Left lobe of liver (tissue), 2 donors: ENCODE measurements around the gene EHD3. TPM values are rescaled to one million over a fixed set of nuclear protein-coding genes. Genes with fewer than 3 reads are reported as not detected.
A peak's percentile ranks its signal among the peaks of the same experiment; 100 is the strongest.
"Not testable (repeated sequence)": the region's sequence is repeated elsewhere in the genome, so short reads cannot be mapped to it uniquely, and the experiment has no call there.

ENCODE experiments used
- ATAC-seq: fragments of 200-7000 bp; cut with Tn5 transposase; one replicate; pipeline ENCODE4 v1.9.1; 2020; ENCODE audit warnings: mild to moderate bottlenecking, moderate library complexity
- DNase-seq: peaks from one replicate; pipeline ENCODE4 v3.0.0-alpha.2; 2020; ENCODE audit warnings: low spot score
- total RNA-seq: library from RNA; stranded (reverse); gene quantifications from one replicate; pipeline ENCODE4 v1.2.1, GENCODE V29; 2021
- donor health status: DM: no; HTN: no; CAD: no; lungs with moderate emphysema.
- donor health status: DM: no; HTN: yes; CAD: no.

Gene EHD3
- total RNA-seq, 1 donor from 2014 or later: 10.6 TPM

DNA sequence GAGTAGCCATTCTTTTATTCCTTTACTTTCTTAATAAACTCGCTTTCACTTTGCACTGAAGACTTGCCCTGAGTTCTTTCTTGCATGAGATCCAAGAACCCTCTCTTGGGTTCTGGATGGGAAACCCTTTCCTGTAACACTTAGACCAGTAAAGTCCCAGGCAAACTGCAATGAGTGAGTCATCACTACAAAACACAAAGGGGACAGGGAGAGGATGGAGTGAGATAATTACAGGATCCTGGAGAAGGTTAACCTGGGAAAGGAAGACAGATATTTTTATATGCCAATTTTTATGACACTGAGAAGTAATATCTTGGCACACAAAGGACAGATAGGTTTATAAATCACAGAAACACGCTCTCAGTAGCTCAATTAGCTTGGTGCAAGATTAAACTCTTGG lies 48.7 kb downstream of the EHD3 start:
- DNase-seq (no peak), ATAC-seq (no peak)

DNA sequence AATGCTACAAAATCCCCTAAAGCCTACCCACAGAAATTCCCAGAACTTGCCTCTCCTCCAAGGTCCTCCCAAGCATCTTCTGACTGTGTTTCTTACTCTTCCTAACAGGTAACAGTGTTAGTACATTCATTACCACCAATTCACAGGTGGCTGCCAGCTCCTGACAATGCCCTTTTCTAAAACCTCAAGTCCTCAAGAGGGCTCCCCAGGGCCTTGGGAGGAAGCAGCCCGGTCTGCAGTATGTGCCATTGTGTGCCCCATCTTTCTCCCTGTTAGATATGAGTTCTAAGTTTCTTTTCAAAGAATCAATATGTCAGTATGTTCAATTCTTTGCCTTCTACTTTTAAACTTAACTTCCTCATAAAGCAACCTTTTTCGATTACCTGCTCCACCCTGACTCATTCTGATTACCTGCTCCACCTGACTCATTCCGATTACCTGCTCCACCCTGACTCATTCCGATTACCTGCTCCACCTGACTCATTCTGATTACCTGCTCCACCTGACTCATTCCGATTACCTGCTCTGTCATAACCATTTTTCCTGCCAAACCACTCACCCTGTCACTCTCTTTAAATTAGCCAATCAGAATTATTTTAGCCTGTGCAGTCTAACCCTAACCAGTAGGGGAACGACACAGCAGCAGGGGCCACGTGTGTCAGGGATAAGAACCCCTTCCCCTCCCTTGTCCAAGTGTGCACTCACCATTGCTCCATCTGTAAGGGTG lies 49.4 kb downstream of the EHD3 start:
- not testable (repeated sequence) for ATAC-seq, DNase-seq

DNA sequence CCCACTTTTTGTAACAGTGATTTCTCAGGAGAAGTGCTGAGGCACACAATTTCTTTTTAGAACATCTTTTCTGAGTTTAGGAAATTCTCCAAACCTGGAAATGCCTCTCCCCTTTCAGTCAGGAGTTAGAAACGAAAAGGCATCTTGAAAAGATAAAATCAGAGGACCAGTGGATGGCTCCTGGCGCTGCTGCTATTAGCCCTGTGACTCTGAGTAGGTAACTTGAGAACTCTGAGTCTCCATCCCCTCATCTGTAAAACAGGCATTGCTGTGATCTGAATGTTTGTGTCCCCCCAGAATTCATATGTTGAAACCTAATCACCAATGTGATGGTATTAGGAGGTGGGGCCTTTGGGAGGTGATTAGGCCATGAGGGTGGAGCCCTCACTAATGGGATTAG lies 50.2 kb downstream of the EHD3 start:
- ATAC-seq: no peak
- DNase-seq: no peak

DNA sequence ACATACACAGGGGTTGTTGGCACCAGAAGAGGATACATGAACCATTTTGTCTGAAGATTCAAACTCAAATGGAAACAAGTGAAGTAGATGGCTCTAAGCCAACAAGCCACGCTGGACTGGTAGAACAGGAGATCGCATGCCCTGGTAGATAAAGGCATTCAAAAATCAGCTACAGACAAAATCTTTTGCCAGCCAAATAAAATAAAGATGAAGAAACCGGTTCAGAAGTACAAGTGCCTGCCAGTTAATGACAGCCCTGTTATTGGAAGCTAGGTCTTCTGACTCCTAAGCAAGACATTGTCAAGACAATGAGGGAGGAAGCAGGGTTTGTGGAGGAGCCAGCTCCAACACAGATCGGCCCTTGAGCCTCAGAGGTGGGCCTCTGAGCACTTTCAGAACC lies 52.3 kb downstream of the EHD3 start:
- DNase-seq: no peak
- ATAC-seq: peak; percentile 49

DNA sequence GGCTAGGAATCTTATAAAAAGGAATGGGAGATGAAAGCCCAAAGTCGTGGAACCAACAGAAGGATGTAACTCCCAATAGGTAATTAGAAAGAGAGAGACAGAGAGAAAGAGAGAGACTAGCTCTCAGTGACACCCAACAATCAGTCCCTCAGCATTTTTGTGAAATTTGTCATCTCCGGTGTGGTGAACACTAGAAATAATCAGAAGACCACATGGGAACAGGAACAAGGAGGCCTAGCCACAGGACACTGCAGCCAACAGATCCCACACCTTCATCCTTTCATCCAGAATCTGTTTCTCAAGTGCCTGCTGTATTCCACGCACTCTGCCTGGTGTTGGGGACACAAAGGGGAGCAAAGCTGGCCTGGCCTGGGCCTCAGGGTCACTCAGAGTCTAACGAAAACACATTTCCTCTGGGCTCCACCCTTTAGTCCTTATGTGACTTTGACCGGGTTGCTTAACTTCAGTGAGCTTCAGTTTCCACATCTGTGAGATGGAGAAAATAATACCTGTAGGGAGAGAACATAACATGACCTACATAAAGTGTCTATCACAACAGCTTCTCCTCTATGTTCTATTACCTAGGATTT lies 53.1 kb downstream of the EHD3 start:
- DNase-seq (no peak), ATAC-seq (peak; percentile 48)

DNA sequence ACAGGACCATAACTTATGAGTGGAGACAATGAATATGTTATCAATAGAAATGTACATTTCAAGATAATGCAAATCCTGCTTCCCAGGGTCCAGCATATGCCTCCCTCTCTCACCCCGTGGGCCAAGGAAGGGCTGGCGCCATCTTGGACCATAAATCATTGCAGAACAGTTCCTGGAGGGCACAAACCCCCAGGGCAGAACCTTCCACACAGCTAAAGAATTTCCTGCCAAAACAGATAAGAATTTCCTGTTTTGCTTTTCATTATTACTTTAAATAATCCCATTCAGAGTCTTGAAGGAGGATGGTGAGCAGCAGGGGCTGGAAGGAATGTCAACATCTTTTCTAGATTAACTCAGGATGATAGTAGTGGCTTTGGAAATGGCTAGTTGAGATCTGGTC lies 53.7 kb downstream of the EHD3 start:
- no peak for DNase-seq
- no peak for ATAC-seq

DNA sequence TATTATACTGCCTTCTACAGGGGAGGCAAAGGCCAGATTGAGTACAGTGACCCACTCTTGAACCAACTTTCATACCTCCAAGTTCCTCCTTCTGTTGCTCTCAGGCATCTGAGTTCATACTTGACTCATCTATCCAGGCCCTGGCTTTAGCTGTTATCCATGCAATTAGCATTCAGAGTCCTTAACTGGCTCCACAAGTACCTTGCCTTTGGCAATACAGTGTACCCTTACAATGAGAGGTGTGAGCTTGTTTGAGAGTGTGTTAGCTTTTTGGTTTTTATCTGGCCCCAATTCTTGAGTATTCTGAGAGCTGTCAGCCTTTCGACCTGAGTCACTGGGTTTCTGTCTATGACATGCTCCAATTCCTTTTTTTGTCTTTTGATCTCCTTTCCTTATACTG lies 60.2 kb downstream of the EHD3 start:
- ATAC-seq (no peak), DNase-seq (no peak)

DNA sequence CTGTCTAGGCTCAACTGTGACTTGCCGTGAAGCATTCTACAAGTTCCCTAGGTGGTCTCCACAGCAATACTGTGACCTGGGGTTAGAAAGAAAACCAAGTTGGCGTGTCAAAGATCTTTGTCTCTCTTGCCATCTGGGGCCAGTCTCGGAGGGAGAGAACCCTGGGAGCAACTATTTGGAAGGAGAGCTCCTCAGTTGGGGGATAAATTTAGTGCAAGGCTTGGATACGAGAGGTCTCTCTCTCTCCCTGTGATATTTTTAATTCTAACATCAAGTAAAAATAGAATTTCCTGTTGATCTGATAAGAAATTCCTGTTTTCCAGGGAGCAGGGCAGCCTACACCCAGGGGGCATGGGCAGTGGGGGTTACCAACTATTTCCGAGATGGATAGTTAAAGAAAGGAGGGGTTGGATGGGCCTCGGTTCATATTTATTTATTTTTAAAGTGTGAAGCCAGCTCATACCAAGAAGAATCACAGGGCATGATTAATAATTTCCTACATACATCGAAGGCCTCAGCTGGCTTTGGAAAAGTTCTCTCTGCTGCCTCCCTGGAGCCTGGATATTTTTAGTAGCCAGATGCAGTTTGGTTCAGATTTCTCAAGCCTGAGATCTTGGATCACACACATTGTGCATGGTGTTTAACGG lies 62.8 kb downstream of the EHD3 start:
- DNase-seq (no peak), ATAC-seq (no peak)

DNA sequence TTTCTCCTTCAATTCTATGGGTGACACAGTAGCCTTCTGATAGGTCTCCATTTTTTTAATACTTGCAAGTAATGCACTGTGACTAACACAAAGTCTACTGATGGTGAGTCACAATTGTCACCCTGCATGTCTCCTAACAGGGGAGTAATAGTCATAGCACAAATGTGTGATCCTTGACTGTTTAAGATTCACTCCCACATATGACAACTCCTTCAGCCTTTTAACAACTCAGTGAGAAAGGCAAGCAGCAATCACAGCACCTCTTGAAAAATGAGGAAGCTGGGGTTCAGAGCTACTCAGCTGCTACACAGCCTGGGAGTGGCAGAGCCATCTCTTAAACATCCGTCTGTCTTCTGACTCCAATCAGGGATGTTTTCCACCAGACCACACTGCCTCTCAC lies 63.8 kb downstream of the EHD3 start:
- ATAC-seq: peak; percentile 17
- DNase-seq: no peak

DNA sequence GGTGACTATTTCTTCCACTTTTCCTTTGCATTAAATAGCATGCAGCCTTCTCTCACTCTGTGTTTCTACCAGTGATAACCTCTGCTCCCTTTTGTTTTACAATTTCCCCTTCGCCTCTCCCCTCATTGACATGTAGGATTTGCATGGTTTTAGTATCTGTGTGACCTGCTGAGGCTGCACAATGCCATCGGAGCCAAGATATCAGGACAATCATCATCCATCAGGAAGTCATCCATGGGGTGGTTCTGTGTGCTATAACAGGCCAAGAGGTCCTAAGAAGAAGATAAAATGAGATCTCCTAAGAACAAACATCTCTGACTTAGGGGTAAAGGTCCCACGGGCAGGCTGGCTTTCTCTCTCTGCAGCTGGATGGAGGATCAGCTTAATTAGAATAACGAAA lies 65.6 kb downstream of the EHD3 start:
- peak; percentile 26 for ATAC-seq
- no peak for DNase-seq

DNA sequence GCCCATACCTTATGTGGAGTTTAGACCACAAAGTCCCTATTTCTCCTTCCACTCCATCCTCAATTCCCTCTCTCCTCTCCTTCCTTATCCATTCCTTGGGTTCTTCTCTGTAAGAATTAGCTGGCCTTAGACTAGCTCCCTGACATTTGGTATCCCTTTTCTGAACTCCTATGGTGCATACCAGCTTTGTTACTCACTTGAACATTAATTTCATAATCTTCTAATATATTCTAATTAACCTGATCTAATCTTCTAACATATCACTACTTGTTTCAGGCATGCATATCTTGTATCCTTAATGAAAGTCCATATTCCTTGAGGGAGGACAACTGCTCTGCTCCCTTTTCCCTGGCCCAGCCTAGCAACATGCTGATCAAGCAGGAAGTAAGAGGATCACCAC lies 66.4 kb downstream of the EHD3 start:
- no peak for ATAC-seq

DNA sequence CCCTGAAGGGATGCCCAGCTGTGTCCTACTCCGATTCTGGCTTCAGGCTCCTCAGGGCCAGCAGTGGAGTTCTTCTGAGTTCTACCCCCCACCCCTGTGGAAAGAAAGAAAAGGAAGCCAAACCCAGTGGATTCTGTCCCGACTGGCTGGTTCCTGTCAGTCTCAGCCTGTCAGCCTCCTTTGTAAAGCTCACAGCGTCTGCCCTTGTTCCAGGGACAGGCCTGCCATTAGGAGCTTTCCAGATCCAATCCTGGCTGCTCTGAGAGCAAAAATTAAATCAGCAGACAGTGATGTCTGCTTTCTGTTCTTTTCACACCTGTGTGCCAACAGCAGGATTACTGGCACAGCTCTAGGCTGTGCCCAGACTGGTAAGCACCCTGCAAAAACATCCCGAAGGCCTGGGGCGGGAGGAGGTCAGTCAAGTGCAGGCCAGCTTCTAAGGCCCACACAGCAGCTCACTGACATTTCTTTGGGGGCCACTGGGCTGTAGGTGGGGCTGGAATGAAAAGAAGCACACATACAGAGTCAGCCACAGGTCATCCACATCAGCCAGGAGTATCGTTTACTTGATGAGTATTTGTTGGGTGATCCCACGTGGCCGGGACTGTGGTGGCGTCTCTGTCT lies 69.1 kb downstream of the EHD3 start:
- DNase-seq (no peak), ATAC-seq (no peak)

More for the DNA sequence above, 66.4 kb downstream of the EHD3 start:
- no peak for DNase-seq

DNA sequence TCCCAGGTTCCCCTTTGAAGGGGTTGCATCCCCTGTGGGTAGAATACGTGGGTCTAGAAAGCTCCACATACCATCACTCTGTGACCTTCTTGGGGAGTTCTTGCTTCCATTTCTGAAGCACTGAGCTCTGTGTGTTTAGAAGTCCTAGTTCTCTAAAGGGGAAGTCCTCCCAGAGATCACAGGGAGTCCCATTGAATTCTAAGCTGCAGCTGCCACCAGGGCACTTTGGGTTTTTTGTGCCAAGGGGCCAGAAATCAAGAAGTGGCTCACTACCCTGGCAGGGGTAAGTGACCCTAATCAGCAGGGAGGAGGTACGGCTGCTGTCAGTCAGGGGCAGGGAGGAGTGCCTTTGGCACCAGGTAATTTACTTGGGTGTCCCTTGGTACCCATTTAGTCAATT lies 70.9 kb downstream of the EHD3 start:
- ATAC-seq (no peak), DNase-seq (no peak)

DNA sequence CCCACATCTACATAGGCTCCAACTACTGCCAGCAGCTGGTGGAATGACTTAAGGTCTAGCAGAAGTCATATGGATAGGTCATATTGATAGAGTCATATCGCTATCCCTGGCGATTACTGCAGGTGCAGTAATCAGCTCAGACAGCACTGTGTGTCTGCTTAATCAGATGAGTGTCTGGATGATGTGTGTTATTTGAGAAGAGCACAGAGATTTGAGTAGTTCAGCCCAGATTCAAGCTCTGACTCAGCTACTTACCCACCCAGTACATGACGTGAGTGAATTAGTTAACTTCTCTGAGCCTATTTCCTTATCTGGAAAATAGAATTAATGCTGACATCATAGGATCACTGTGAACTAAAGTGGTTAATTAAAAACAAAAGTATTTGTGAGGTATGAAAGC lies 78.9 kb downstream of the EHD3 start:
- DNase-seq (no peak), ATAC-seq (no peak)

DNA sequence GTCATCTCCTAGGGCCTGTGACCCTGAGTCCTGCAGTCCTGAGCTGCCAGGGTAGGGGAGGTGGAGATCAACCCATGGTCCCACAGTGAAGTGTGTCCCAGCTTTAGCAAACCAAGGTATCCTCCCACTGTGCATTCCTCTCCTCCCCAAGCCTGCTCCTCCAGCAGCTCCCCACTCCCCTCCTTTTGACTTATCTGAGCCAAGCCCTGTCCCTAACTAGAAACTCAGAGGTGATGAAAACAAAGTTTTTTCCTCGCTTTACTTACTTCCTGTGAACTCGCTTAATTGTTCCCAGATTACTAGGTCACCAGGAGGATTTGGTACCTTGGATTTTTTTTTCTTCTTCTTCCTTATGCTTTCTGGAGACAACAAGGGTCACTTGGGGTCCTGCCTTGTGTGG lies 80.8 kb downstream of the EHD3 start:
- DNase-seq: no peak
- ATAC-seq: no peak

DNA sequence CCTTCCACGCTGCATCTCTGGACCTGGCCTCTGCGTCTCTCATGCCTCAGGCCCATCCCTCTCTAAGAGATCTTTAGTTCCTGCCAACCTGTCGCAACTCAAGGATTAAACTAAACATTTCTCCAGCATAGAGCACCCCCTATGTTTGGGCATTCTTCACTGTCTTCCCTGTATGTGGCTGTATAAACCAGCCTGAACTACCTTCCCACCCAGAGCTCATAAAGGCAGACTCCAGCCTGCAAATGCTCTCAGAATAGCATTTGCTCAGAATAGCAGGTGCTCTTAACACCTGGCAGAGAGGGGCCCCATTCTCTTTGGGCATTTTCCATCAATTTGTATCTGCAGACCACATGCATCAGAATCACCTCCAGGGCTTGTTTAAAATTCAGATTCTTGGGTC lies 83.4 kb downstream of the EHD3 start:
- ATAC-seq (no peak), DNase-seq (no peak)

DNA sequence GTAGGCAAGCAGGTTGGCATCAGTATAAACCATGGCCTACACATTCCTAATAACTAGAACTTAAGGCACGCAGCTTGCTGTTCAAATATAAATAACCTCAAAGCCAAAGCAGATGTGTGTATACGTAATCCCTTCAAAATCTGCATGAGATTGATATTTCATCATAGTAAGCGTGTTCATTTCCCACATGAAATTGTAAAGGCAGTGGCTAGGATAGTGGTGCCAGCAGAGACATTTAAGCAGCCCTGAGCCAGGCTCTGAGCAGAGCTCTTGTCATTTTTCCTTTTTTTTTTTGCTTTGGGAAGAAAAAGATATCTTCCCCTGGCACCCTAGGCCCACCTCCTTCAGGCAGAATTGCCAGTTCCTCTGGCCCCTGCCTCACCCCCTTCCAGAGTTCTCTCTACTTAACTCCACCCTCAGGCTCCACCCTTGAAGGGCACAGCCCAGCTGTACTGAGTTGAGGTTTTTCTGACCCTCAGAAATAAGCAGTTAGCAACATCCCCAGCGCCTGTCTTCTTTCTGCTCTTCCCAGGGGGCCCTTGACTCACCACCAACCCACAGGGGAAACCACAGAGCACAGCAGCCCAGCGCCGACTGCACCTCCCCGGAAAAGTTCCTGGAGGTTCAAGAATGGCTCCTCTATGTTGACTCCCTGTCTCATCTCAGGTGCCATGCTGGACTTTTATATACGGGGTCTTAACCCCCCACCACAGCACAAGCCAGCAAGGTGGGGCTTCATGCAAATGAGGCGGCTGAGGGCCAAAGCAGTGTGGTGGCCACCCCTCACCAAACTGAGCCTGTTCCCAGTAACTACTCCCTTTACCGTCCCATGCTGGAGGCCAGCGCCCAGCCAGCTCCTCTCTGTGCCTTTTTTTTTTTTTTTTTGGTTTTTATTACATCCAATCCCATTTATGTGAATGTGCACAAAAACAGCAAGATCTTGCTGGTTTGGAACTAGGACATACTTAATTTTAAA lies 84.7 kb downstream of the EHD3 start:
- peak; percentile 51 for ATAC-seq
- no peak for DNase-seq
